Kasumi-1 (cell line): ENCODE measurements around the gene RTEL1.

ENCODE experiments used
- DNase-seq, 2 experiments: peaks; one replicate each; lab custom pipeline; 2025; lab: John Stamatoyannopoulos, UW

The RTEL1 gene

DNA sequence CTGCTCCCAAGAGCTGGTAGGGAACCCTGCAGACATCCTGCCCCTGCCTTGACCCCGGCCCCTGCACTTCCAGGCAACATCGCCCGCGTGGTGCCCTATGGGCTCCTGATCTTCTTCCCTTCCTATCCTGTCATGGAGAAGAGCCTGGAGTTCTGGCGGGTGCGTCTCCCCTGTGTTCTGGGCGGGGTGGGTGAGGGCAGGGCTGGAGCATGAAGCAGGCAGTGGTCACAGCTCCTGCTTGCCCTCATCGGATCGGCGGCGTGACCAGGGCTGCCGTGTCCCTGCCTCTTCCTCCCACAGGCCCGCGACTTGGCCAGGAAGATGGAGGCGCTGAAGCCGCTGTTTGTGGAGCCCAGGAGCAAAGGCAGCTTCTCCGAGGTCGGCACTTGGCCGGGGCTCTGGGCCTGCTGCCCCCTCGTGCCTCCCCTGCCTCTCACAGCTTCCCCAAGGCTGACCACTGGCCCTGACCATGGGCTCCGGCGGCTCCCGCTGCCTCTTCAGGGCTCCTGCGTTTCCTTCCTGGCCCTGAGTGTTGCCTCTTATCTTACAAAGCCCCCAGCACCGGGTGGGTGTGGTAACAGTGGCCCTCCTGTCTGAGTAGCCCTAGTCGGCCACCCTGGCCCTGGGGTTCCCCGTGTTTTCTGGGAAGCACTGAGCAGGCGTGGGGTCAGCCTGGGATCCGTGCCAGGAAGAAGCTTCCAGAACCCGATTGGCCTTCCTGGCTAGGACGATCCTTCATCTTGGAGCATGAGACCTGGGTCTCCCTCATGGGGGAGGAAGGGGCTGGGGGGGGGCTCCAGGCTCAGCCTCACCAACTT, 30.3 kb downstream of the RTEL1 start:
- no peak for DNase-seq

DNA sequence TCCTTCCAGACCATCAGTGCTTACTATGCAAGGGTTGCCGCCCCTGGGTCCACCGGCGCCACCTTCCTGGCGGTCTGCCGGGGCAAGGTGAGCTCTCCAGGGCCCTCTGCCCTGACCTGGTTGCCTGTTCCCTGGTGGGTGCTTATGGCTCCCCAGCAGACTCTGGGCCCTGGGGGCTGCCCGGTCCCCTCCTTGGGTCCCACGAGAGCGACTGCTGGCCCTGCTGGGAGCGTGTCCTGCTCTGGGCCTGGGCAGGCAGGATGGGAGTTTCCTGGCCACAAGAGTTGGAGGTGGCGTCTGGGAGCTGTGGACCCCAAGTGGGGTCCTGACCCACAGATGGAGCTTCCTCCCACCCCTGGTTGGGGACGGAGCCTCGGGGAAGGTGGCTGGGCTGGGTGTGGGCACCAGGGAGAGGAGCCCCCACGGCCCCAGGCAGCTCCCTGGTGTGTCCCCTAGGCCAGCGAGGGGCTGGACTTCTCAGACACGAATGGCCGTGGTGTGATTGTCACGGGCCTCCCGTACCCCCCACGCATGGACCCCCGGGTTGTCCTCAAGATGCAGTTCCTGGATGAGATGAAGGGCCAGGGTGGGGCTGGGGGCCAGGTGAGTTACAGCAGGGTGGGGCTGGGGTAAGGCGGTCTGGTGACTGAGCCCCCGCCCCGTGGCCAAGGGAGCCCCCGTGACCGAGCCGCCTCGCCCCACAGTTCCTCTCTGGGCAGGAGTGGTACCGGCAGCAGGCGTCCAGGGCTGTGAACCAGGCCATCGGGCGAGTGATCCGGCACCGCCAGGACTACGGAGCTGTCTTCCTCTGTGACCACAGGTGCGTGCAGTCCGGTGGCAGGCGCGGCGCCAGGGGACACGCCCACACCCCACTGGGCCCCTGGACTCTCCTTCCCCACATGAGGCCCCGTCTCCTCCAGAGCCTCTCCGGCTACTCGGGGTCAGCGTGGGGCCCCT, 31.2 kb downstream of the RTEL1 start:
- DNase-seq: no peak

- DNase-seq: no peak
Measured at GRCh38 chr20:63690003-63690897, 32.1 kb downstream of the RTEL1 start.

- no peak for DNase-seq
Measured at GRCh38 chr20:63690898-63691710, 33.0 kb downstream of the RTEL1 start.

- no peak for DNase-seq
Measured at GRCh38 chr20:63691711-63692435, 33.8 kb downstream of the RTEL1 start.

- no peak for DNase-seq
Measured at GRCh38 chr20:63692436-63693082, 34.4 kb downstream of the RTEL1 start.

DNA sequence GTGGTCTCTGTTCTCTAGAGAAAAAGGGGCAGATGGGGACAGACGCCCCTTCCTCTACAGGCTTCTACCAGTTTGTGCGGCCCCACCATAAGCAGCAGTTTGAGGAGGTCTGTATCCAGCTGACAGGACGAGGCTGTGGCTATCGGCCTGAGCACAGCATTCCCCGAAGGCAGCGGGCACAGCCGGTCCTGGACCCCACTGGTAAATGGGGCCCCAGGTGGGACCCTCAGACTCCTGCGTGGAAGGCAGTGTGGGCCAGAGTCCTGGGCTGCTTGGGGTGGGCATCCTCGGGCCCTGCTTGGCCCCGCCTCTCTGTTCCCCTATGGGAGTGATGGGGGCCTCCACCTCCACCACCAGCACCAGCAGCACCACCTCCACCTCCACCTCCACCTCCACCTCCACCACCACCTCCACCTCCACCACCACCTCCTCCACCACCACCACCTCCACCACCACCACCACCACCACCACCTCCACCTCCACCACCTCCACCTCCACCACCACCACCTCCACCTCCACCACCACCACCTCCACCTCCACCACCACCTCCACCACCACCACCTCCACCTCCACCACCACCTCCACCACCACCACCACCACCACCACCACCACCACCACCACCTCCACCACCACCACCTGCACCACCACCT, 35.1 kb downstream of the RTEL1 start:
- no peak for DNase-seq

DNA sequence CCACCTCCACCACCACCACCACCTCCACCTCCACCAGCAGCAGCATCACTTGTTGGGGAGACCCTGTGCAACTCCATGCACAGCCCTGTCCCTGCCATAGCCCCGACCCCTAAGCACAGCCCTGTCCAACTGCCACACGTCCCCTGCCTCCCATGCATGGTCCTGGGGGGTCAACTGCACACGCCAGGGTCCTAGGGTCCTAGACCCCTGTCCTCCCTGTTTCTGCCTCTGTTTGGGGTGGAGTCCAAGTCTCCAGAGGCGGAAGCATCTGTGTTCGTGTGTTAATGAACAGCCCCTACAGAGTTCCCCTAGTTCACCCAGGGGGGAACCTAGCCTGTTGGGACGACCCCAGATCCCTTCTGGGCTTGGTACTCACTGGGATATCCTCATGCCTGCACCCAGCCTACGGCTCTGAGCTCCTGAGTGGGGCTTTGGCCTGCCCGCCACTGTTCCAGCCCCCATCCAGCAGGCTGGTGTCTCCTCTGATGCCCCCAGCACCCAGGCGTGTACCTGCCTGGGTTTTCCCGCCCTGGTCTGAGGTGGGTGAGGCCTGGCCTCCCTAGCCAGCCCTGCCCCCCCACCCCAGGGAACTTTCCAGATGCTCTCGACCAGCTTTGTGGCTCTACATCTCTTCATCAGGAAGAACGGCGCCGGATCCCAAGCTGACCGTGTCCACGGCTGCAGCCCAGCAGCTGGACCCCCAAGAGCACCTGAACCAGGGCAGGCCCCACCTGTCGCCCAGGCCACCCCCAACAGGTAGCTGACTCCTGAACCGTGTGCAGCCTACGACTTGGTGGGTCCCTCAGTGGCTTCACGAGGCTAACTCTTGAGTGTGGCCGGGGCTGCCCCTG, 35.8 kb downstream of the RTEL1 start:
- DNase-seq: no peak

GRCh38 chr20:63694584-63695423, 36.7 kb downstream of the RTEL1 start:
- DNase-seq: no peak

DNA sequence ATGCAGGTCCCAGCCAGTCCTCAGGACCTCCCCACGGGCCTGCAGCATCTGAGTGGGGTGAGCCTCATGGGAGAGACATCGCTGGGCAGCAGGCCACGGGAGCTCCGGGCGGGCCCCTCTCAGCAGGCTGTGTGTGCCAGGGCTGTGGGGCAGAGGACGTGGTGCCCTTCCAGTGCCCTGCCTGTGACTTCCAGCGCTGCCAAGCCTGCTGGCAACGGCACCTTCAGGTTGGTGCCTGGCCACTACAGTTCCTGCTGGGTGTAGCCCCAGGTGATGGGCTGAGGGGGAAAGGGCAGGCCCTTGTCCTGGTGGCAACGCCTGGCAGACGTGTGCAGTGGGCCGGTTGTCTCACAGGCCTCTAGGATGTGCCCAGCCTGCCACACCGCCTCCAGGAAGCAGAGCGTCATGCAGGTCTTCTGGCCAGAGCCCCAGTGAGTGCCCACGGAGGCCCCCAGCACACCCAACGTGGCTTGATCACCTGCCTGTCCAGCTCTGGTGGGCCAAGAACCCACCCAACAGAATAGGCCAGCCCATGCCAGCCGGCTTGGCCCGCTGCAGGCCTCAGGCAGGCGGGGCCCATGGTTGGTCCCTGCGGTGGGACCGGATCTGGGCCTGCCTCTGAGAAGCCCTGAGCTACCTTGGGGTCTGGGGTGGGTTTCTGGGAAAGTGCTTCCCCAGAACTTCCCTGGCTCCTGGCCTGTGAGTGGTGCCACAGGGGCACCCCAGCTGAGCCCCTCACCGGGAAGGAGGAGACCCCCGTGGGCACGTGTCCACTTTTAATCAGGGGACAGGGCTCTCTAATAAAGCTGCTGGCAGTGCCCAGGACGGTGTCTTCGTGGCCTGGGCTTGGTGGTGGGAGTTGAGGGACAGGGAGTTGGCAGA, 37.6 kb downstream of the RTEL1 start:
- no peak for DNase-seq

DNA sequence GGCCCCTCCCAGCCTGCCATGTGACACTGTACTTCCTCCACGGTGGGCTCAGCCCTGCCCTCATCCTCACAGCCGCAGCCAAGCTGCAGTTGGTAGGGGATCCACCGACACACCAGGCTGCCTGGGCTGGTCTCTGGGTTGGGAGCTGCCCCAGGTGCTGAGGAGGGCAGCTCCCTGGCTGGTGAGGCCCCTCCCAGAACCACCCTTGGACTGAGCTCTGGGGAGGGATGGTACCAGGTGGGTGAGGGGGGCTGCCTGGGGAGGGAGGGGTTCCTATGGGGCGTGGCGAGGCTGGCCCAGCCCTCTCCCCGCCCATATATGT, 38.2 kb downstream of the RTEL1 start:
- DNase-seq: no peak

- no peak for DNase-seq
Measured at GRCh38 chr20:63696628-63697356, 38.7 kb downstream of the RTEL1 start, which contains the start of gene TNFRSF6B. Gene TNFRSF6B (plus strand): TSS chr20:63696652. CDS start chr20:63696768, 116 bp downstream.

DNA sequence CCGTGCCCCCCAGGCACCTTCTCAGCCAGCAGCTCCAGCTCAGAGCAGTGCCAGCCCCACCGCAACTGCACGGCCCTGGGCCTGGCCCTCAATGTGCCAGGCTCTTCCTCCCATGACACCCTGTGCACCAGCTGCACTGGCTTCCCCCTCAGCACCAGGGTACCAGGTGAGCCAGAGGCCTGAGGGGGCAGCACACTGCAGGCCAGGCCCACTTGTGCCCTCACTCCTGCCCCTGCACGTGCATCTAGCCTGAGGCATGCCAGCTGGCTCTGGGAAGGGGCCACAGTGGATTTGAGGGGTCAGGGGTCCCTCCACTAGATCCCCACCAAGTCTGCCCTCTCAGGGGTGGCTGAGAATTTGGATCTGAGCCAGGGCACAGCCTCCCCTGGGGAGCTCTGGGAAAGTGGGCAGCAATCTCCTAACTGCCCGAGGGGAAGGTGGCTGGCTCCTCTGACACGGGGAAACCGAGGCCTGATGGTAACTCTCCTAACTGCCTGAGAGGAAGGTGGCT, 39.3 kb downstream of the RTEL1 start:
- DNase-seq: no peak

DNA sequence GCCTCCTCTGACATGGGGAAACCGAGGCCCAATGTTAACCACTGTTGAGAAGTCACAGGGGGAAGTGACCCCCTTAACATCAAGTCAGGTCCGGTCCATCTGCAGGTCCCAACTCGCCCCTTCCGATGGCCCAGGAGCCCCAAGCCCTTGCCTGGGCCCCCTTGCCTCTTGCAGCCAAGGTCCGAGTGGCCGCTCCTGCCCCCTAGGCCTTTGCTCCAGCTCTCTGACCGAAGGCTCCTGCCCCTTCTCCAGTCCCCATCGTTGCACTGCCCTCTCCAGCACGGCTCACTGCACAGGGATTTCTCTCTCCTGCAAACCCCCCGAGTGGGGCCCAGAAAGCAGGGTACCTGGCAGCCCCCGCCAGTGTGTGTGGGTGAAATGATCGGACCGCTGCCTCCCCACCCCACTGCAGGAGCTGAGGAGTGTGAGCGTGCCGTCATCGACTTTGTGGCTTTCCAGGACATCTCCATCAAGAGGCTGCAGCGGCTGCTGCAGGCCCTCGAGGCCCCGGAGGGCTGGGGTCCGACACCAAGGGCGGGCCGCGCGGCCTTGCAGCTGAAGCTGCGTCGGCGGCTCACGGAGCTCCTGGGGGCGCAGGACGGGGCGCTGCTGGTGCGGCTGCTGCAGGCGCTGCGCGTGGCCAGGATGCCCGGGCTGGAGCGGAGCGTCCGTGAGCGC, 39.9 kb downstream of the RTEL1 start:
- DNase-seq: no peak
